NCI-H1048 (cell line): Measurements from ENCODE around the gene ILK.

Source experiments
- DNase-seq: peaks from one replicate; lab custom pipeline; 2025; lab: John Stamatoyannopoulos, UW

ILK gene

DNA sequence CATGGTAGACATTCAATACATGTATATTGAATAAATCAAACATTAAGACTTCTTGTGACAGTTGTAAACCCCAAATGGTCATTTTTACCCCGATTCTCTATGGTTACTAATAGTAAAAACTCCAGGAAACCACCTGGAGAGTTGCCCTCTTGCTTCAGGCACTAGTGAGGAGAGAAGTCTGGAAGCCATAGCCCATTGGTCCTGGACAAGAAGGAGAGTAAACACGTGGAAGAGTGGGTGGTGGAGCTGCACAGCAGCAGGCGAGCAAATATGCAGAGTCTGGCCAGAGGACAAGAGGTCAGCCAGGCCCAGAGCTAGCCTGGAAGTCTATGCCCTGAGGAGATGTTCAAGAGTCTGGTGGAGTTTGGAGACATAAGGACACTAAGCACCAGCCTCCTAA, 34.3 kb downstream of the ILK start:
- DNase-seq = no peak

DNA sequence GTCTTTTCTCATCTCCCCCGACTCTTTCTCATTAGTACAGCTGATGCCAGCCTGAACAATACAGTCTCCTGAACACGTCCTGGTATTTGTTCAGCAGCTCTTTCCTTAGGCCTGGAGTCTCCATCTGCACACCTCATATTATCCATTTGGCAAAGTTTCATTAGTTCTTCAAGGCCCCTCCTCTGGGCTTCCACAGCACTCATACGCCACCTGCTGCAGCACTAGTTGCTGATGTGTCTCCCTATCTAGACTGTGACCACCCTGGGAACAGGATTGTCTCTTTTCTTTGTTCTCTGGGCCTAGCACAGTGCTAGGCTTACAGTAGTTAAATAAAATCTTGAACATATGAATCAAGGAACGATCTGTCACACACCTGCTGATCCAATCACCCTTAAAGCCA, 34.9 kb downstream of the ILK start:
- no peak for DNase-seq

DNA sequence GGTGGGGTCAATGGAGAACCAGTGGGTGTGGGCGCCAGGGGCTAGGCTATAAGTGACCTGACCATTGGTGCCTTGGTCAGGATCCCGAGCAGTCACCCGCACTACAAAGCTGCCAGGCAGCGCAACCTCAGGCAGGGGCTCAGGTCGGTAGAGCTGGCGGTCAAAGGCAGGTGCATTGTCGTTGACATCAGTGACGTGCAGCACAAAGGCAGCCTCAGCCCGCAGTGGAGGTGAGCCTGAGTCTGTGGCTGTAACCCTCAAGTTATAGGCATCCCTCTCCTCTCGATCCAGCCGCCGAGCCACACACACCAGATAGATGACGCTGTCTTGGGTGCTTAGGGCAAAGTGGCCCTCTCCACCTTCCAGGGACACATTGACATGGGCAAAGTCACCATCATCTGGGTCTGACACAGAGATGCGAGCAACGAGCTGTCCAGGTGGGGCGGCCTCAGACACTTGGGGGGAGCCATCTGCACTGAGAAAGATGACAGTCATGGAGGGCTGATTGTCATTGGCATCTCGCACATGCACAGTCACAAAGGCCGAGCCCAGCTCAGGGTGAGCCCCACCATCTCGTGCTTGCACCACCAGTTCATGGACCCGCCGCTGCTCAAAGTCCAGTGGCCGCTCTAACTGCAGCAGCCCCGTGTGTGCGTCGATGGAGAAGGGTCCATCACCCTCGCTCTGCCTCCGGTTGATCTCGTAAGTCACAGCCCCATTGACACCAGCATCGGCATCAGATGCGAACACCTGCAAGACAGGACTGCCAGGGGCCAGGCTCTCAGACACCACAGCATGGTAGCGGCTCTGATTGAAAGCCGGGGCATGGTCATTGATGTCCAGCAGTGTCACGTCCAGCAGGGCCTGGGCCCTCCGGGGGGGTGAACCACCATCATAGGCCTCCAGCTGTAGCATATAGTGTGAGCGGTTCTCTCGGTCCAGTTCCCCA, 36.7 kb downstream of the ILK start:
- no peak for DNase-seq

DNA sequence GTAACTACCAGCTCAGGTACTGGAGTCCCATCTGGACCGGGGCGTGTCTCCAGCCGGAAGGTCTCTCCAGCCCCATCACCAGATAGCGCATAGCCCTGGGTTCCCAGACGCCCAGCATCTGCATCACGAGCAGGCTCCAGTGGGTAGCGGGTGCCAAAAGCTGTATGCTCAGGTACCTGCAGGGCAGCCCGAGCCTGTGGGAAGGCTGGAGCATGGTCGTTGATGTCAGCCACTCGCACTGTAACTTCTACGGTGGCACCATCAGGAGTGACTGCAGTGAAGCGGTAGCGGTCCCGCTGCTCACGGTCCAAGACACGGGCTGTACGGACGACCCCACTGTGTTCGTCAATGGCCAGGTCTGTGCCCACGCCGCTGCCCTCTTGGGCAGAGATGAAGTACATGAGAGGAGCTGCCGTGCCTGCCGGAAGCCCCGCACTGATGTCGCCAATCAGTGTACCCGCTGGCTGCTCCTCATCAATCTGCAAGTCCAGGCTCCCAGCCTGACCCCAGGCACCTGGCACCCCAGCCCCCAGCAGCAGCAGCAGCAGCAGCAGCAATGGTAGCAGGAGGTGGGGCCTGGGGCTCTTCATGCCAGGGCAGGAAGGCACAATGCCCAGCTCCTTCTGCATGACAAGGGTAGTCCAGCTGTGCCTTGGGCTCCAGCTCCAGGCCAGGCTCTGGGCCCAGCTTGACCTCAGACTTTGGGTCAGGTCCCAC, 37.6 kb downstream of the ILK start:
- DNase-seq = no peak

DNA sequence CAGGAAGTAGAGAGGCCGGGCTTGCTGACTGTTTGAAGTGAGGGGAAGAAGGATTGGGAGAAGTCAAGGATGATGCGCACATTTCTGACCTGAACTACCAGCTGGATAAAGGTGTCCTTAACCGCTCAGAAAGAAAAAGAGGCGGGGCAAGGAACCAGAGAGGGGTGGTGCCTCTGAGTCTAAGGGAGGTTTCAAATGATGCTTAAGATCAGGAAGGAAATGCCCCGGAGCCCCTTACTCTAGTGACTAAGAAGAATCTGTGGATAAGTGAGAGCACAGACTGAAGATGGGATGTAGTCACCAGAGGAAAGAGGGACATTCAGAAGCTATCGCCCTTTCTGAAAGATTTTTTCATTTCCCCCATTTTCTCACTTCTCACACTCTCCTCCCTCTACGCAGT, 39.4 kb downstream of the ILK start:
- DNase-seq = no peak

DNA sequence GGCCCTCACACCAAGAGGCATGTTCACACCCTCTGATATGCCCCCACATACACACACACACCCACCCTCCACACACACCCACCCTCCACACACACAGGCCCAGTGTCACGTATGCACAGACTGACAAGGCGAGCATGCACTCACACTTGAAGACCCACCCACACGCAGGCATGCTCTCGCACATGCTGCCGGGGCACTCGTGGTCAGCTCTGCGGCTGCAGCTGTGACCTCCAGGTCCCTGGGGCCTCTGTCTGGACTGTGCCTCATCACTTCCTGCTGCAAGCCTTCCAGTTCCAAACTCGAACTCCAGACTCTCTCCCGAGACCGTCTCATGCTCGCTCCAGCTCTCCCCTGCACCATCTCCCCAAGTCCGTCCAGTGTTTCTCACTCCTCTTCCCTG, 42.5 kb downstream of the ILK start:
- DNase-seq = no peak

DNA sequence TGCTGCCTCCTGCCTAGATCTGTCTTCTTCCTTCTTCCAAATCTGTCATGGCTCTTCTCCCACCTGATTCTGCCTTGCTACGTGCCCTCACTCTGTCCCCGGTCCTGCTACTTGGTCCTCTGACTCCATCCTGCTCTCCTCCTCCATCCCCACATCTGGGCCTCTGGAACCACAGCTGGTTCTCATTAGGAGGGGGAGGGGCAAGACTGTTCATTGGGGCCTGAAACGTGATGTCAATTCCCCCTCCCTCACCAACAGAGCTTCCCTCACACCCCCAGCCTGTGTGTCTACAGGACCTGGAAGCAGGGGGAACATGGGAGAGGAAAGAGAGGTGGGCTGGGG, 43.0 kb downstream of the ILK start:
- no peak for DNase-seq

DNA sequence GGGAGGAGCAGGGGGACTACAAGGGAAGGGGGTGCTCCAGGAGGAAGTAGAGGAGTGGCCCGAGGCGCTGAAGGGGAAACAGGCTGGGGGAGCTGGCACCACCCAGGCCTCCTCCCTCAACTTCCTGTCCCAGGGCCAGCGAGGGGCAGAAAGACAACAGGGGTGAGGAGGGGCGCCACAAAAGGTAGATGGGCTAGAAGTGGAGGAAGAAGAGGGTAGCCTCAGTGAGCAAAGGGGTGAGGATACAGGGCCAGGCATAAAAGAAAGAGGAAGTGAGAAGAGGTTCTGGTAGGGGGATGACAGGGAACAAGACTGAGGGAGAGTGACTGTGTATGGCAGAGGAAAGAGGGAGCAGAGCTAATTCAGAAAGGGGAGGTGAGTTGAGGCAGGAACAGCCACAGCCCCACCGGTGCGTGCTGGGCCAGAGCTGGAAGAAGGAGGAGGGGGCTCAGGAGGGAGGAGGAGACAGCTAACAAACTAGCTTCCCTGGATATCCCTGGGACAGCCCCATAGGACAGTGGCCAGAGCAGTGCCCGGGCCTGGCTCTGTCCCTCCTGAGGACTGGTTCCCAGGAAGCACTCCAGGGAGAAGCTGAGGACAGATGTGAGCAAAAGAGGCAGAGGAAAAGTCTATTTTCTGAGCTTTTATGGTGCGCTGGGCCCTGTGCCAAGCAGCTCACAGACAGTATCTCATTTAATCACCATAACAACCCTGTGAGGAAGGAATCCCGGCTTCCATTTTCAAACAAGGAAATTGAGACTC, 43.5 kb downstream of the ILK start:
- no peak for DNase-seq

DNA sequence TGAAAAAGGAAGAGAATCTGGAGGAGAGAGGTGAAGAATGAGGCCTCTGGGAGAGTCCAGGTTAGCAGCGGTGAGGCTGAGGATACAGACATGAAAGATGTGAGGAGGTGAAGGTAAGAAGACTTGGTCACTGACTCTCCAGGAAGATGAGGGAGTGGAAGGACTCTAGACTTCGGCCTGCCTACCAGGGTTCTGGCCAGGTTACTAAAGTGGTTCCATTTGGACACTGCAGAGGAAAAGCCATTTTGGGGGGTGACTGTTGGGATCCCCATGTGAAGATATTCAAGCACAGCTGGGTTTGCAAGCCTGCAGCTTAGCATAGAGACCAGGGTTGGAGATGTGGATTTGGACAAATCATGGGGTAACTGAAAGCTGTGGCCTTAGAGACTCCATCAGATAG, 44.3 kb downstream of the ILK start:
- DNase-seq = no peak

DNA sequence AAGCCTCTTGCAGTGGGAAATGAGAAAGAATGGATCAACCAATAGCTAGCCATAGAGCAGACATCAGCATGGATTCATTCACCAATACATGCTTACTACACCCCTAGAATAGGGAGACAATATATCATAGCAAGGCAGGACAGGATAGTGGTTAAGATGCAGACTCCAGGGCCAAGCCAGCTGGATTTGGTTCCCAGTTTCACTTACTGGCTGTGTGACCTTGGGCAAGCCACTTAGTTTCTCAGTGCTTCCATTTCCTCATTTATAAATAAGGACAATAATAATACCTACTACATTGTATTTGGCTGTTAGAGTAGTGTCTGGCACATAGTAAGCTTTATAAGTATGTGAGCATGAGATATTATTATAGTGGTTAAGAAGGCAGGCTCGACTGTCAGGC, 44.9 kb downstream of the ILK start:
- DNase-seq = no peak

DNA sequence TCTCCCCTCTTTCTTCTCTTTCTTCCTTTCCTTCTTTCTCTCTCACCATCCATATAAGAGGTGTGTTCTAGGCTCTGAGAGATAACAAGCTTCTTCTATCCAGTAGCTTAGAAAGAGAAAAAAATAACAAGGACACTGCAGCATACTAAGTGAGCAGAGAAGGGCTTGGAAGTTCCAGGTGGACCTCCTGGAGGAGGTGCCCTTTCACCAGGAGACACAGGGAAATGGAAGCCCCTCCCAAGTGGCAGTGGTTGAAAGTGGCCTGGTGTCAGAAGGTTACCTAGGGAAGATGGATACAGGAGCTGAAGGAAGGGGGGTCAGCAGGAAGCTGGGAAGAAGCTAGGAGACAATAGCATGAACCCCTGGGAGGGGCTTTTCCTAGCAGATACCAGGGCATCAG, 46.5 kb downstream of the ILK start:
- DNase-seq = no peak

DNA sequence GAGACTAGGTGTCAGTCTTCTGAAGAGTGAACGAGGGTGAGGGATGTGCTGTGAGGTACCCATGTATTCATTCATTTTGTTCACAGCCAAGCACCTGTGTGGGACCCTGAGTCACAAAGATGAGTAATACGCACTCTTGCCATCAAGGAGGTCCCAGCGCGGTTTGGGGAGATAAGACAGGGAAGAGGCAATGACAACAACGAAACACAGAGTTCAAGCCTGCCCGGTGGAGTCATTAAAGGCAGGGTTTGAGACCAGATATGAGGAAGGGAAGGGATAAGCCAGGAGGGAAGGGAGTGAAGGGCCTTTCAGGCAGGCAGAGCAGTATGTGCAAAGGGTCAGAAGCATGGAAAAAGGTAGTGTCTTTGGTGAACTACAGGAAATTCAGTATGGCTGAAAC, 47.4 kb downstream of the ILK start:
- DNase-seq = no peak

DNA sequence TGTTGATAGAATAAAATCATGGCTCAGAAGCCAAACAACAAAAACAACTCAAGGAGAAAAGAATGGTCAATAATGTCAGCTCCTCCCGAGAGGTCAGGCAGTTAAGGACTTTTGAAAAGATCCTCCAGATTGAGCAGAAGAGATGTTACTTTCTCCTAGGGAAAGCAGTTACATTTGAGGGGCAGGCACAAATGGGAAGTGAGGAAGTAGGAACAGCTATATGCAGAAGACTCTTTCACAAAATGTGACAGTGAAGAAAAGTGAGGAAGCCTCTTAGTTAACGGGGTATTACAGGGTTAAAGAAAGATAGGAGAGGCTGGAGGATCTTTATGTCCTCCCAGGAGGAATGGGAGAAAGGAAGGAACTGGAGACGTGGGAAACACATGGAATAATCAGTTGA, 48.6 kb downstream of the ILK start:
- DNase-seq = no peak

DNA sequence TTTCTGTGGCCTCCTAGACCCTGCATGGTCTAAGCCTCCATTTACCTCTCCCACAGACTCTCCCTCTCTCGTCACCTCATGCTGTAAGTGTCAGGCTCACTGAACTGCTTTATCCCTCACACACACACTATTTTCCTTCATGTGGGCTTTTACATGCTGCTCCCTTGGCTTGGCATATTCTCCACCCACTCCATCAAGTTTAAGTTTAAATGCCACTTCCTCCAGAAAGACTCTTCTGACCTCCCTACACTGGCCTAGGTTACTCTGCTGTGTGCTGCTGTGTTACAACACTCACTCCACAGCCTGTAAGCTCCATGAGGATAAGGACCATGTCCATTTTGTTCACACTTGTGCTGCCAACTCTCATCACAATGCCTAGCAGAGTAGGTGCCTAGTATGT, 49.5 kb downstream of the ILK start:
- no peak for DNase-seq

DNA sequence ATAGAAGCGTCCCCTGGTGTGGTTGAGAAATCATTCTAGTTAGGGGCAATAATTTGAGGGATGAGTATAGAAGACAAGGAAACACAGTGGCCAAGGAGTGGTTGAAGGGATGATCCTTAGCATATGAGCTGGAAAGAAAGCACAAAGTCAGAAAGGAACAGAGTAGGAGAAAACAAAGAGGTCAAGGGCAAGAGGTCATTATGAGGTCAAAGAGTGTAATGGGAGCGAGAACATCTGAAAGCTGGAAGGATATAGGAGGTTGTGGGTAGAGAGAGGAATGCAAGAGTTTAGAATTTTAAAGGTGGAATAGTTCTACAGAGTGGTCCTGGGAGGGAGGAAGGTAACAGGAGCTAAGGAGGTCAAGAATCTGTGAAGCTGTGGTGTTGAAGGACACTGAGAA, 50.1 kb downstream of the ILK start:
- no peak for DNase-seq

DNA sequence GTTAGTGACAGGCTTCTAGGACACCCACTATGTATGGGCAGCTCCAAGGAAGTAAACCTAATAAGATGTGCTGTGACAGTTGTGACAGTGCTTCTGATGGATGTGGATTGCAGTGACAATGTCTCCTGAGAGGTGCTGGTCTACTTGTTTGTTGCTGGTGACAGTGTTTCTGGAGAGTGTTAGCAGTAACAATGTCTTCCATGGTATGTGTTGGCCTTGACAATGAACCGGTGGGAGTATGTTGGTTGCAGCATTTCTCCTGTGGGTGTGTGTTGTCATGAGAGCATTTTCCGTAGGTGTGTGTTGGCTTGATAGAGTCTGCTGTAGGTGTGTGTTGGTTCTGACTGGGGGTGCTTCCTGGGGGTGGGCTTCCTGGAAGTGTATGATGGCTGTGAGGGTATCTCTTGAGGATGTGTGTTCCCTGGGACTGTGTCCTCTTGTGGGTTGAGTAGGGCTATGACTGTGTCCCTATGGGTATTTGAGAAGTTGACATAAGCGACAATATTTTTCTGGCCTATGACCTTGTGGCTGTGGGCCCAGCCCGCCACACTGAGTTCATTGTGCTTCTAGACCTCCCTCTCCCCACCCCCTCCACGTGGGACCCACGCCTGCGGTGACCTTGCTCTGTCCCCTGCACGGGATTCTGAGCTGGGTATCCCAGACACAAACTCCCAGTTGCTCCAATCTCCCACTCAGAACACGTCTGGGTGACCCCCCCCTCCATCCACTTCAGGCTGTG, 50.9 kb downstream of the ILK start:
- no peak for DNase-seq

DNA sequence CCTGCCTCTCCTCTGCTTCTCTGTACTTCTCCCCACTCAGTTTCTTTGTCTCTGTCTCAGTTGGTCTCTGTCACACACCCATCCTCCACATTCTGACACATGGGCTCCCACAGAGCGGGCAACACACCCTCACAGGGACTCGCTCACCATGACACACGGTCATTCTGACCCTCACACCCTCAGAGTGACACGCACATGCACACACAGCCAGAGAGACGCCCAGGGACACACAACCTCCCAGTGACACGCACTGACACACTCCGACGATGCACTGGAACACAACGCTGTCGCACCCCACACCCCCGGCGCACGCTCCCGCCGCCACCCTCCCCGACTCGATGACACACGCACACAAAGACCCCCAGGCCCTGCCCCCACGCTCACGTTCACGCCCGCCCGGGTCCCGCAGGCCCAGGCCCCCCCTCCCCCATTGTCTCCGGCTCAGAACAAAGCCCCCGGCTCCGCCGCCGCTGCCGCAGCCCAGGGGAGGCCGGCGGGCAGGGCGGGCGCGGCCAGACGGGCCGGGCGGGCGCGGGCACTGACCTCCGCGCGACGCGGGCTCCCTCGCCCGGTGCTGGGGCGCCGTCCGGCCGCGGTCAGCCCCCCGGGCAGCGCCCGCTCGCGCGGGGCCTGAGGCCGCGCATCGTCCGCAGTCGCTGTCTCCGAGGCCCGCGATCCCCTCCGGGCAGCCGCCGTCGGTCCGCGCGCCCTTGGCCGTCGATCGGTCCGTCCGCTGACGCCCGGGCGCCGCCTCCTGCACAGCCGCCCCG, 51.6 kb downstream of the ILK start:
- no peak for DNase-seq

DNA sequence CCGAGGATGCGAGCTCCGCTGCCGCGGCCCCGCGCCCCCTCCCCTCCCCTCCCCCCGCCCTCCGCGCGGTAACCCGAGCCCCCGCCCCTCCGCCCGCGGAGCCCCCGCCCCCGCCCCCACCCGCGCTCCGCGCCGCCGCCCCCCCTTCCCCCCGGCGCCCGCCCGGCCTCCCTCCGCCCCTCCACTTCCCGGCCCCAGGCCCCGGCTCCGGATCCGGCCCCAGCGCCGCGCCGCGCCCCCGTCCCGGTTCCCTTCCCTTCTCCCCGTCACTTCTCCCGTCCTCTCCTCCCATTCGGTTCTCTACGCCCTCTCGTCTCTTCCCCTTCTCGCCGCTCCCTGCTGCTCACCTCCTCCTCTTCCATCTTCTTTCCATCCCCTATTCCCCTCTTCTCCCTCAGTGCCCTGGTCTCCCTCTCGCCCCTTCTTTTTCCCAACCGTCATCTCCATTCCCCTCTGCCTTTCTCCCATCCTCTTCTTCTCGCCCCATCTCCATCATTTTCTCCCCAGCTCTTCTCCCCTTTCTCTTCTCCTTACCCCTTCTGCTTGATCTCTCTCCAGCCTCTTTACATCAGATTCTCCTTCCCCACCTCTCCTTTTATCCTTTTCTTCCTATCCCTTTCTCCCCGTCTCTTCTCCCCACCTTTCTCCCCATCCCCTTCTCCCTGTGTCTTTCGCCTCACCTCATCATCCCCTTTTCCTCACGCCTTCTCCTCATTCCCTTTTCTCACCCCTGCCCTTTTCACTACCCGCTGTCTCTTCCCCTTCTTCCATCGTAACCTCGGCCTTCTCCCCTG, 52.4 kb downstream of the ILK start, which contains the start of gene DCHS1:
Gene DCHS1, minus strand, starts transcription at position 20 of the 794 bp plus-strand sequence. CDS start 14,196 bp downstream, outside the sequence.
- no peak for DNase-seq

DNA sequence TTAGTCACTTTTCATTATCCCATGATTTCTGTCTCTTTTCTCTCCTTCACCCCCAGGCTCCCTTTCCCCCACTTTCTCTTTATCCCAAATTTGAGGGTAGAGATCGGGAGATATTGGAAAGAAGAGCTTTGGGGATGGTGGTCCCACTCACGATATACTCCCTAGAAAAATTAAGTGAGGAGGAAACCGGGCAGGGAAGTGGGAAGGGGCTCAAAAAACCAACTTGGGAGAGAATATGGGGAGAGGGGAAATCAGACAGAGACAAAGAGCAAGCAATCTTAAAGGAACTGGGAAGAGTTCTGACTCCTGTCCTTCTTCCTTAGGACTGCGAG, 53.0 kb downstream of the ILK start:
- no peak for DNase-seq

DNA sequence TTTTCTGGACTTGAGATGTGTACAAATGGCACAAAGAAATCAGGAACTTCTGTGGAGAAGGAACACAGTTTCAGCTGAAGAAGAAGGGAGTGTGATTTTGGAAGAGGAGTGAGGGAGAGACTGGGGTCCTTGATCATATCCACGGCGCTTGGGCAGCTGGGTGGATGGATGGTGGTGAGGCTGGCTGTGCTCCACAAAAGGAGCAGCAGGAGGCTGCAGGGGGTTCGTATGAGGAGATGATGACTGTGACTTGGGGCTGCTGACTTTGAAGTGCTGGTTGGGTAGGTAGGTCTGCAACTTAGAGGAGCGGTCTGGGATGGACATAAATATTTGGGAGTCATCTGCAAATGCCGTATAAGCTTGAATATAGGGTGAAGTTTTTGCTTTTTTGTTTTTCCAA, 53.4 kb downstream of the ILK start:
- DNase-seq = no peak

DNA sequence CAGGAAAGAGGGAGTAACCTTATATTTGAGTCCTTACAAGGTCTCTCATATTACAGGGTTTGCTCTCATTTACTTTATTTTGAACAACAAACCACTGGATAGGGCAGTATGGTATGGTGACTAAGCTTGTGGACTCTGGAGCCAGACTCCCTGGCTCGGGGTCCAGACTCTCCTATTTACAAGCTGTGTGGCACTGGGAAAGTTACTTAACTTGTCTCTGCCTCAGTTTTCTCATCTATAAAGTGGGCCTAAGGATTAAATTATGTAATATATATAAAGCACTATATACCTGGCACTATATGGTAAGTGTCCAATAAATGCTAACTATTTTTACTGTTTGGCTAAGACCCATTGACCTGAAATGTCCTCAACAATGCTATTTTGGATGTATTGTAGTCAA, 53.8 kb downstream of the ILK start:
- no peak for DNase-seq
